Sigmoid colon (tissue), 3 donors: ENCODE results near the gene GNPDA2.

Source experiments
- CTCF ChIP-seq, 4 experiments: fragments of 450-650 bp in 3 of 4; fragments of 200-600 bp in 1 of 4; IDR thresholded peaks; one replicate each; pipeline ENCODE4 v1.5.1; 2016 to 2019; ENCODE audit warnings: antibody characterized with exemption in 4 of 4, mild to moderate bottlenecking in 3 of 4, moderate library complexity in 2 of 4
- POLR2A ChIP-seq, 2 donors: fragments of 450-650 bp; IDR thresholded peaks; one replicate each; pipeline ENCODE4 v1.6.1; 2016; ENCODE audit warnings: antibody characterized with exemption in 2 of 2, mild to moderate bottlenecking in 2 of 2, moderate library complexity in 2 of 2

- TF ChIP-seq POLR2A (IDR thresholded peaks at IDR 0.05), result no peak
- no peak for TF ChIP-seq CTCF (IDR thresholded peaks at IDR 0.05)
Measured at GRCh38 chr4:44679060-44679459, 47.3 kb downstream of the GNPDA2 start.
